NCI-H1436 treated with DMSO at 0.1 percent for 48 hours (cell line): ENCODE data around the gene TRIO.
"Not testable (repeated sequence)": the region's sequence is repeated elsewhere in the genome, so short reads cannot be mapped to it uniquely, and the experiment has no call there.

ENCODE experiments used
- DNase-seq: peaks from one replicate; lab custom pipeline; 2025; lab: John Stamatoyannopoulos, UW

TRIO gene

GRCh38 chr5:14552017-14552416 is 408.9 kb downstream of the TRIO start:
- no peak for DNase-seq

GRCh38 chr5:14554288-14554687 is 411.1 kb downstream of the TRIO start:
- not testable (repeated sequence) for DNase-seq

GRCh38 chr5:14556015-14556414 is 412.9 kb downstream of the TRIO start:
- no peak for DNase-seq

GRCh38 chr5:14557203-14557770 is 414.1 kb downstream of the TRIO start:
- no peak for DNase-seq

- no peak for DNase-seq
Measured at GRCh38 chr5:14557791-14558415, 414.8 kb downstream of the TRIO start.
